HG03558 (cell line): Measurements from ENCODE around the gene EGF.
"Not testable (repeated sequence)": the region's sequence is repeated elsewhere in the genome, so short reads cannot be mapped to it uniquely, and the experiment has no call there.

ENCODE experiments used
- ATAC-seq: cut with Tn5 transposase; IDR thresholded peaks from one replicate; pipeline ENCODE4 v1.9.1; 2021; ENCODE audit warnings: moderate number of reproducible peaks; ENCODE audit not compliant: unreplicated experiment; ENCODE audit errors: extremely low read depth

EGF gene

DNA sequence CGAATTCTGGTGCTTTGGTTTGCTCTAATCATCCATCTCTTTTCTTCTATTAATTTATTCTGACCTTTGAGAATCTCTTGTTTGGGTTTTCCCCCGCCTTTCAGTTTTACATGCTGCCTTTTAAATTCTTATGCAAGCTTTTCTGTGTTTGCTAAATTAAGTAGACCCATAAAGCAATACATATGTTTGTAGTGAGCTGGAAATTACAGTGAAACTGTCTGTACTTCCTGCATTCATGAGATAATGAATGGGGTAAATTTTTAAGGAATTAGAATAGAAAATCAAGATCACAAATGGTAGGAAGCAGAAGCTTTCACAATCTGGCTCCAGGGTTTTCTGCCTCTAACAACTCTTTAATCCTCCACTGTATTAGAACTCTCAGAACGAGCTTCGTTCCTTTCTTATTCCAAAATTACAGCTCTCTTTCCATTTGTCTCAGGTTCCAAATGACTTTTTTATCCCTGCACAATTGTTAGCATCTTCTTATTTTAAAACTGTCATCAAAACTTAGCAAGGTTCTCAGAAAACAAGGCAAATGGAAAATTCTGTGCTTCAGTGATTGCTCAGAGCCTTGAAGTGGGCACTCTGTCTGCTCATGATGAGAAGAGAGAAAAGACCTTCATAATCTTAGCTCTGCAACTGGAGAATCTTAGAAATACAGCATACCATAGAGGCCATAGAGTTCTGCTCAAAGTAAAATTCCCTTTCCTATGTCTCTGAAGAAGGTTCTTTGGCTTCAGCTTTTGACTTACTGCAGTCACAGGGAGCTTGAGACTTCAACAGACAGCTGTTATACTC, 108.2 kb downstream of the EGF start:
- ATAC-seq: no peak

- ATAC-seq: no peak
Observed at GRCh38 chr4:110022457-110022856, 109.8 kb downstream of the EGF start.

- ATAC-seq: no peak
Observed at GRCh38 chr4:110025056-110025455, 112.4 kb downstream of the EGF start.

DNA sequence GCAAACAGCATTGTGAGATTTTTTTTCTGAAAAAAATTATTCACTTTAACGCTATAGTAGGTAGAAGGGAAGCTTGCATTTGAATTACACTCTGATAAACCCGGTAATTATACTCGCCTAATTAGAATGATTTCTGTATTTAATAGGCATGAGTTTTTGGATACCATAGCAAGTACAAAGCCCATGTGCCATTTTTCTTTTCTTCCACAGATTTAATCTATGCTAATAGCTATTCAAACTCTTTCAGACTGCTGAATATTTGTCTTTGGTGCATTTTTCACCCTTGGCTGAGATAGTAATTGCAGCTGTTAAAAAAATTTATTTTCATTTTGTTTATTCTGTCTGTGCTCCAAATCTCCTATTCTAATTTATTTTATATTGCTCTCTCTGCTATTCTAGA, 113.0 kb downstream of the EGF start:
- no peak for ATAC-seq

DNA sequence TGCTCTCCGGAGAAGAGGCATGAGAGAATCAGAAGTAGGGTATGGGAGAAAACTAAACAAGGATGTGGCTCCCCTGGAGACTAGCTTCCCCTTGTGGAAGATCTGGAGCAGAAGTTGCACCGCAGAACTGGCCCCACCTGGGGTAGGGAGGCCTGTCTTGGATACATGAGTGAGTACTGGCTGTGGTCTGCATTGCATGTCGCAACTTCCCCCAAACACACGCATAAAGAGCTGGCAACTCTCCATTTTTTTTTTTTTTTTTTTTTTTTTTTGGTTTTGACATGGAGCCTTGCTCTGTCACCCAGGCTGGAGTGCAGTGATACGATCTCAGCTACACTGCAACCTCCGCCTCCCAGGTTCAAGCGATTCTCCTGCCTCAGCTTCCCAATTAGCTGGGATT, 119.9 kb downstream of the EGF start:
- no peak for ATAC-seq

- no peak for ATAC-seq
Observed at GRCh38 chr4:110033355-110034025, 120.8 kb downstream of the EGF start.

- peak; percentile 82 for ATAC-seq
Observed at GRCh38 chr4:110034026-110034393, 121.3 kb downstream of the EGF start.

DNA sequence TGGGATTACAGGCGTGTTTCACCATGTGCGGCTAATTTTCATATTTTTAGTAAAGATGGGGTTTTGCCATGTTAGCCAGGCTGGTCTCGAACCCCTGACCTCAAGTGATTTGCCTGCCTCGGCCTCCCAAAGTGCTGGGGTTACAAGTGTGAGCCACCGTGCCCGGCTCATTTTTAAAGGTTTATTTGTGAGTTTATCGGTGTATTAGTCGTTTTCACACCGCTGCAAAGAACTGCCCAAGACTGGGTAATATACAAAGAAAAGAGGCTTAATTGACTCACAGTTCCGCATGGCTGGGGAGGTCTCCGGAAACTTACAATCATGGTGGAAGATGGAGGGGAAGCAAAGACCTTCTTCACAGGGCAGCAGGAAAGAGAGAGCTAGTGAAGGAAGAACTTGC, 126.5 kb downstream of the EGF start:
- ATAC-seq: not testable (repeated sequence)

GRCh38 chr4:110041735-110042134, 129.1 kb downstream of the EGF start:
- ATAC-seq: no peak

DNA sequence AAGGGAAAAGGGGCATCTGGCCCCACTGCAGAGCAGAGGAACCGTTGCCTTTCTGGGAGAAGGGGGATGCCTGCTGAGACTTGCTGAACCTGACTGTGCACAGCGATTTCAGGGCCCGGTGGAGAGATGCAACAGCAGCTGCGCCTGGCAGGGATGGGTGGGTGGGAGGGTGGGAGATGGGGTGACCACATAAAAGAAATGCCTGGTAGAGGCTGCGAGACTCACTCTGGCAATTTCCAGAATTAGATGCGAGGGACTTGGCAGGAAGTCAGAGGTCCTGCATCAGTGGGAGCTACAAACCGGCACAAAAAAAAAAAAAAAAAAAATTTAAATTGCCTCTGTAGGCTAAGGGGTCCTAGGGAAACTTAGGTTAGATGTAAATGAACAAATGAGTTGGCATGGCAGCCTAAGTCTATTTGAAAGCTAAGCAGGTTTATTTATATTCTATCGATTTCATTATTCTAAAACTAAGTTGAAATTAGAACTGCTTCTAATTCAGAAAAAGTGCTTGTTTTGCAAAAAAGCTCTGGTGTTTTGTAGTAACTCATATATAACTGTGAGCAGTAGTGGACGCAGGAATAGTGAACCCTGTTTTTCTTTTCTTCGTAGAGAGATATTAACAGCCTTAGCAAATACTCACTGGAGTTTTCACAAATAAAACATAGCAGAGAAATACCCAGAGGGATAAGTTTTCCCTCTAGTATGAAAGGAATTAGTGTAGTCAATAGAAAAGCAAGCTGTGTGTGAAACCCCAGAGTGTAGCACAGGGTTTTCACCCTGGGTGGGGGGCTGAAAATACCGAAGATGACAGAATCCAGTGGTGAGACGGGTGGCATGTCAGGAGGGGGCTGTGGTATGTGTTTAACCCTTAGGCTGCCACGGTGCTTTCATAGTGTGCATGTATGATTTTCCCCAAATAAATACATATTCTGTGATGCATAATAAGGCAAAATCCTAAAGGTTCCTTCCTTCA, 130.1 kb downstream of the EGF start:
- no peak for ATAC-seq

DNA sequence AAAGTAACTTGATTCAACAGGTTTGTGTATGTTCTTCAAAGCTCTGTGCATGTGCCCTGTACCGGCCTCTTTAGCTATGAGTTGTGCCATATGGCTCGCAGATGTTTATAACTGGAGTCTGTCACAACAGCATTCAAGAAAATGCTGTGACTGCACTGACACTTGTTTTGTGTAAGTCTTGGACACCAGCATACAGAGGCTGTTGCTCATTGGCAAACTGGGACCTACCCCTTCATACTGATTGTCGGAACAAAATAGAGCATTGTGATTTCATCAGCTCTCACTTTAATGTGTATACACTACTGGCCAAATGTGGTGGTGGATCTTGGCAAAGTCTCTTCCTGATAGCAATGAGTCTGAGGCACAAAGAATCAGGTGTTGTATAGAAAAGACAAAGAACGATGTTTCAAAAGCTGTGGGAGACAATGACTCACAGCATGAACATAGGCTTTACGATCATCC, 133.9 kb downstream of the EGF start:
- no peak for ATAC-seq

DNA sequence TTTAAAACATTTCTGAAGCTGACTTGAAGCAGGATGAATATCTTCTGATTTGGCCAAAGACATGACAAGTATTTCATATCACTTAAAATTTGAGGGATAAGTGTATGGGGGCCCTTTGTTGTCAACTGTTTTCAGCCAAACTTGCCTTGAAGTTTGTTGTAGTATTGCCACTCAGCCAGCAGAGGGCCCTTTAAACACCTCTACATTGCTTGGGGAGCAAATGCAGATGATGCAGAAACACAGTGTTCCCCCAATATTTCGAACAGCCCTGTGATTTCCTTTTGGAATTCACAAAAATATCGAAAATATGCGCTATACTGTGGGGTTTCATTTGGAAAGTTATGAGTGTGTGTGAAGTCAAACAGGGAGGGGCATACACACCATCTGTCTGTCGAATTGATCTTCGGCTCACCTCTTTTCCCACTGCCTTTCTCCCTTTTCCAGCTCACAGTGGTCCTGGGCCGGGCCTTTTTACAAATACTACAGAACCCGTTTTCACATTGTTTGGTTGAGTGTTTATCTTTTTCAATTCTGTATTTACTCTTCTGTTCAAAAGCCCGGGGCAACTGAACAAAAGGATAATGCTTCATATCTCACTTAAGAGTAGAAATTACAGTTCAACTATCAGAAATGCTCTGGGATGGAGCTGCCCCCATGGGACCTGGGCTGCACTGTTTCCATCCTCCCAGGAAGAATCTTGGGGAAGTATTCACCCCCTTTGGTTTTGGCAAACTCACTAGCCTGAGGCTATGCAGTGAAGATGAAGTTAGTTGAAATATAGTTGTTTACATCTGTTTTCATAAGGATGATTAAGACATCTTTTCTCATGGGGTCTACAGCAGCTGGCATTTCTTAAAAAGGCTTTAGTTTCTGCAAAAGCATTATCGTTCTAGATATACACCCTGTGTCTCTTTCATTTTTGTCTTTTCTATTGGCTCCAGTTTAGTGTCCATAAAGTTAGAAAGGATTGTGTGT, 137.6 kb downstream of the EGF start:
- ATAC-seq: no peak

DNA sequence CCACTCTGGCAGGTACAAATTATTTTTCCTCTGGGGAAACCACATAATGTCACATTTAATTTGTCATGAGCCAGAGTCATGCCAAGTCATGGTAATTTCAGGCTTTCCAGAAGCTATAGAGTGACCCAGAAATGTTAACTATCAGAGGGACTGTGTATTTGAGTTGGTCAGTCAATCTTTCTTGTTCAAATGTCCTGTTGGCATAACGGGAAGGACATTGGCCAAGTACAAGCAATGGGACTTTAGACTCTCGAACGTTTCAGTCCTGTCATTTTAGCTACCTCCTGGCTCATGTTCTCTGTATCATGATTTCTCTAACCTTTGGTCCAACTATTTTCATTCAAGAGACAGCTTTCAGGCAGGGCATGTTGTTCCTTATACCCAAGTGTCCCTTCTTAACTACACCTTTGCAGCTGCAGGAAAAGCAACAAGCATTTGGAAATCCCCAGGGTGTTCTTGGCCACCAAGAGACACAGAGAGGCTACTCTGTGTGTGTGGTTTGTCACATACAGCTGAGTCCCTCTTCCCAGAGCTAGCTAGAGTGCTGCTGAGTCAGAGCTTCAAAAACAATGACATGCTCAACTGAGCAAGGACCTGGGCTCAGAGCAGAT, 142.6 kb downstream of the EGF start:
- peak; percentile 56 for ATAC-seq

DNA sequence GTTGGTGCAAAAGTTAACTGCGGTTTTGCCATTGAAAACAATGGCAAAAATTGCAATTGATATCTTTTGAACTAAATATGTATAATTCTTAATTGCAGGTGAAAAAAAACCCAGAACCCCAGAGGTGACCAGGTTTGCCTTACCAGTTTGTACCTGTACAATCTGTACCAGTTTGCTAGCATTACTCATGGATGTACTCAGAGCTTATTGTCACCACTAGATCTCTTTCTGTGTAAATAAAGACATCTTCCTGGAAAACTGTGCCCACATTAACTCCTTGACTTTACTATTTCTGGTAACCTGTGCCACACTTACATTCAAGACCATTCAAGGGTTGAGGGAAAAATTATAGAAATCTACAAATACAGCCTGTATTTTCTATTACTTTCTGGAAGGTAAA, 146.0 kb downstream of the EGF start:
- ATAC-seq: no peak

- ATAC-seq: peak; percentile 72
Observed at GRCh38 chr4:110059556-110060191, 147.0 kb downstream of the EGF start.

GRCh38 chr4:110061076-110061475, 148.4 kb downstream of the EGF start:
- ATAC-seq: no peak
